GM12878 (cell line): ENCODE measurements around the gene GCKR. TPM values are rescaled to one million over a fixed set of nuclear protein-coding genes. Genes with fewer than 3 reads are reported as not detected.

Experiments
- ATAC-seq: fragments of 200-7000 bp; cut with Tn5 transposase; 3 replicates; pipeline ENCODE4 v1.9.1; 2020; ENCODE audit warnings: mild to moderate bottlenecking, moderate library complexity
- BruUV-seq: library from RNA; stranded (reverse); fragments of 400-500 nt; replicated peaks from 2 replicates; lab custom pipeline; 2021; lab: Mats Ljungman, UMichigan
- CTCF ChIA-PET: fragments of 300-600 bp; sonication (Branson Sonifier 250); formaldehyde crosslinking; extraction: SDS; loops from one replicate; lab custom pipeline; 2021; ENCODE audit warnings: inconsistent platforms; lab: Yijun Ruan, JAX
- POLR2A ChIA-PET: fragments of 350-600 bp; formaldehyde crosslinking; extraction: SDS; loops from one replicate; lab custom pipeline; 2021; ENCODE audit warnings: inconsistent platforms; lab: Charles Lee
- RAD21 ChIA-PET: fragments of 300-600 bp; sonication (Branson Sonifier 250); formaldehyde crosslinking; loops from one replicate; lab custom pipeline; 2023; ENCODE audit warnings: antibody characterized with exemption; ENCODE audit not compliant: unreplicated experiment; lab: Charles Lee
- SMC1A ChIA-PET: fragments of 300-600 bp; sonication (Branson Sonifier 250); formaldehyde crosslinking; loops from one replicate; lab custom pipeline; 2023; ENCODE audit not compliant: unreplicated experiment, uncharacterized antibody; lab: Charles Lee
- DNase-seq: peaks from one replicate; pipeline ENCODE4 v3.0.0-alpha.2; 2011; ENCODE audit warnings: low read depth, low spot score
- FAIRE-seq: peaks from 3 replicates; lab custom pipeline; 2011; peaks lifted over from hg19 to GRCh38; lab: Jason Lieb, UNC
- H2AFZ ChIP-seq: 2 replicates; pipeline ENCODE4 v1.6.0; 2011; ENCODE audit warnings: low read depth, low read length, control low read depth; ENCODE audit not compliant: control insufficient read depth
- H3K27ac ChIP-seq: 2 replicates; pipeline ENCODE4 v1.5.1; 2011; ENCODE audit warnings: control low read depth; ENCODE audit not compliant: control insufficient read depth, insufficient read depth
- H3K27me3 ChIP-seq, 2 experiments: replicated peaks in 1 of 2; 2 replicates each; pipeline versions ENCODE4 v1.6.0 to v1.6.1; 2011; ENCODE audit warnings: low read length in 1 of 2; ENCODE audit not compliant: control insufficient read depth in 2 of 2, insufficient read depth in 2 of 2
- H3K36me3 ChIP-seq, 2 experiments: 2 replicates each; pipeline ENCODE4 v1.5.1; 2011; ENCODE audit warnings: low read length in 1 of 2; ENCODE audit not compliant: control insufficient read depth in 2 of 2, insufficient read depth in 2 of 2
- H3K4me1 ChIP-seq: 2 replicates; pipeline ENCODE4 v1.6.1; 2011; ENCODE audit warnings: mild to moderate bottlenecking, low read length, moderate library complexity, mixed read lengths; ENCODE audit not compliant: control insufficient read depth, insufficient read depth
- H3K4me2 ChIP-seq: 2 replicates; pipeline ENCODE4 v1.6.0; 2011; ENCODE audit warnings: control low read depth; ENCODE audit not compliant: control insufficient read depth, insufficient read depth
- H3K4me3 ChIP-seq: fragments of 200-600 bp; sonication (generic); 2 replicates; pipeline ENCODE4 v1.5.1; 2016
- H3K79me2 ChIP-seq: 2 replicates; pipeline ENCODE4 v1.6.0; 2011; ENCODE audit warnings: low read length; ENCODE audit not compliant: control insufficient read depth, insufficient read depth
- H3K9ac ChIP-seq: 2 replicates; pipeline ENCODE4 v1.8.0; 2011; ENCODE audit warnings: low read length, control low read depth, mixed read lengths; ENCODE audit not compliant: control insufficient read depth, insufficient read depth
- H3K9me3 ChIP-seq: replicated peaks from 3 replicates; pipeline ENCODE4 v1.5.1; 2011; ENCODE audit warnings: mild to moderate bottlenecking, low read length; ENCODE audit not compliant: control insufficient read depth, insufficient read depth
- H4K20me1 ChIP-seq: 2 replicates; pipeline ENCODE4 v1.6.0; 2011; ENCODE audit not compliant: control insufficient read depth, insufficient read depth
- GATAD2B ChIP-seq: fragments of 450-650 bp; conservative IDR thresholded peaks from 2 replicates; pipeline ENCODE4 v1.6.1; 2017; ENCODE audit warnings: low read depth, mild to moderate bottlenecking, moderate library complexity
- MEF2B ChIP-seq: fragments of 450-650 bp; IDR thresholded peaks from 2 replicates; pipeline ENCODE4 v1.6.1; 2018; ENCODE audit warnings: mild to moderate bottlenecking, moderate library complexity; ENCODE audit not compliant: partially characterized antibody, poor library complexity, severe bottlenecking
- NFYB ChIP-seq: IDR thresholded peaks from 2 replicates; pipeline ENCODE4 v1.6.1; 2011; ENCODE audit warnings: low read depth, mild to moderate bottlenecking, low read length, improper control_type of control experiment, moderate library complexity; ENCODE audit not compliant: insufficient read depth
- NR2C2 ChIP-seq: IDR thresholded peaks from 2 replicates; pipeline ENCODE4 v1.6.1; 2011; ENCODE audit warnings: borderline replicate concordance, low read depth; ENCODE audit not compliant: control insufficient read depth, insufficient read length
- SMC3 ChIP-seq: IDR thresholded peaks from 2 replicates; pipeline ENCODE4 v1.6.1; 2011; ENCODE audit warnings: low read length, improper control_type of control experiment, borderline replicate concordance
- TCF3 ChIP-seq: IDR thresholded peaks from 2 replicates; pipeline ENCODE4 v1.6.1; 2012; ENCODE audit warnings: low read depth, mild to moderate bottlenecking, low read length, borderline replicate concordance; ENCODE audit not compliant: insufficient read depth
- USF2 ChIP-seq: IDR thresholded peaks from 2 replicates; pipeline ENCODE4 v1.6.1; 2011; ENCODE audit warnings: low read depth, low read length, improper control_type of control experiment, borderline replicate concordance
- ZBED1 ChIP-seq: IDR thresholded peaks from 2 replicates; pipeline ENCODE4 v1.6.1; 2016; ENCODE audit warnings: borderline replicate concordance
- ZZZ3 ChIP-seq: IDR thresholded peaks from 2 replicates; pipeline ENCODE4 v1.6.1; 2011; ENCODE audit warnings: low read depth; ENCODE audit not compliant: control insufficient read depth, insufficient read length
- WGBS: methylation state at CpG from one replicate; pipeline ENCODE4 v1.1.6; 2016; ENCODE audit warnings: low lambda C conversion rate; ENCODE audit not compliant: insufficient replicate concordance, insufficient coverage; ENCODE audit errors: missing lambda C conversion rate; 5-methylcytosine and 5-hydroxymethylcytosine counted together
- in situ Hi-C: fragments of 300-500 bp; cut with MboI; formaldehyde crosslinking; loops from 9 replicates; pipeline ENCODE4 v1.14.3; 2018; ENCODE audit warnings: mixed read lengths
- intact Hi-C: fragments of 100-400 bp; cut with micrococcal nuclease; formaldehyde crosslinking; loops from one replicate; pipeline ENCODE4 v1.14.2; 2022; ENCODE audit not compliant: unreplicated experiment
- polyA plus RNA-seq, 11 experiments: library from polyadenylated mRNA; depleted of rRNA in 4 of 11; unstranded in 6 of 11; stranded (reverse) in 5 of 11; fragments of >200 nt; fragmentation: Nextera tagmentation in 4 of 11; fragmentation: Illumina TruSeq in 1 of 11; extraction: Ambion mirVana in 4 of 11; extraction: Trizol in 1 of 11; gene quantifications; 1 replicate in 1 of 11; 2 replicates in 10 of 11; pipeline versions ENCODE4 v1.2.1 to v1.2.3, GENCODE V29; 2011 to 2016; ENCODE audit warnings: inconsistent platforms in 2 of 11, missing spikeins in 2 of 11, low read depth in 1 of 11
- total RNA-seq, 4 experiments: library from RNA; depleted of rRNA in 3 of 4; stranded (reverse); fragments of >200 nt in 3 of 4; fragmentation: Illumina TruSeq in 1 of 4; extraction: Trizol in 1 of 4; gene quantifications; 2 replicates each; pipeline versions ENCODE4 v1.2.1 to v1.2.3, GENCODE V29; 2013 to 2021
- TF ChIP-seq, protein P1 (sequence below): fragments of 450-650 bp; IDR thresholded peaks from 2 replicates; pipeline ENCODE4 v1.6.1; 2016; ENCODE audit warnings: mild to moderate bottlenecking, moderate library complexity, borderline replicate concordance

Gene GCKR
- total and polyA plus RNA-seq, 10 of the 15 experiments (the other 5 are each of a cell fraction or from before 2014, with no cell fraction given): not detected

- H2AFZ ChIP-seq: no peak overlapping the region
- RAD21 ChIA-PET: no interaction called here
- no peaks in the 10 kb centered on the region for H3K9me3 ChIP-seq
- ATAC-seq: no peak
- BruUV-seq: no TSS peak
- whole genome bisulfite sequencing: 95% methylated on average over 2 of the region's 2 CpGs
- no peaks in the 10 kb centered on the region for H3K4me1 ChIP-seq
- CTCF ChIA-PET: no interaction called here
- TF ChIP-seq, protein P1, sequence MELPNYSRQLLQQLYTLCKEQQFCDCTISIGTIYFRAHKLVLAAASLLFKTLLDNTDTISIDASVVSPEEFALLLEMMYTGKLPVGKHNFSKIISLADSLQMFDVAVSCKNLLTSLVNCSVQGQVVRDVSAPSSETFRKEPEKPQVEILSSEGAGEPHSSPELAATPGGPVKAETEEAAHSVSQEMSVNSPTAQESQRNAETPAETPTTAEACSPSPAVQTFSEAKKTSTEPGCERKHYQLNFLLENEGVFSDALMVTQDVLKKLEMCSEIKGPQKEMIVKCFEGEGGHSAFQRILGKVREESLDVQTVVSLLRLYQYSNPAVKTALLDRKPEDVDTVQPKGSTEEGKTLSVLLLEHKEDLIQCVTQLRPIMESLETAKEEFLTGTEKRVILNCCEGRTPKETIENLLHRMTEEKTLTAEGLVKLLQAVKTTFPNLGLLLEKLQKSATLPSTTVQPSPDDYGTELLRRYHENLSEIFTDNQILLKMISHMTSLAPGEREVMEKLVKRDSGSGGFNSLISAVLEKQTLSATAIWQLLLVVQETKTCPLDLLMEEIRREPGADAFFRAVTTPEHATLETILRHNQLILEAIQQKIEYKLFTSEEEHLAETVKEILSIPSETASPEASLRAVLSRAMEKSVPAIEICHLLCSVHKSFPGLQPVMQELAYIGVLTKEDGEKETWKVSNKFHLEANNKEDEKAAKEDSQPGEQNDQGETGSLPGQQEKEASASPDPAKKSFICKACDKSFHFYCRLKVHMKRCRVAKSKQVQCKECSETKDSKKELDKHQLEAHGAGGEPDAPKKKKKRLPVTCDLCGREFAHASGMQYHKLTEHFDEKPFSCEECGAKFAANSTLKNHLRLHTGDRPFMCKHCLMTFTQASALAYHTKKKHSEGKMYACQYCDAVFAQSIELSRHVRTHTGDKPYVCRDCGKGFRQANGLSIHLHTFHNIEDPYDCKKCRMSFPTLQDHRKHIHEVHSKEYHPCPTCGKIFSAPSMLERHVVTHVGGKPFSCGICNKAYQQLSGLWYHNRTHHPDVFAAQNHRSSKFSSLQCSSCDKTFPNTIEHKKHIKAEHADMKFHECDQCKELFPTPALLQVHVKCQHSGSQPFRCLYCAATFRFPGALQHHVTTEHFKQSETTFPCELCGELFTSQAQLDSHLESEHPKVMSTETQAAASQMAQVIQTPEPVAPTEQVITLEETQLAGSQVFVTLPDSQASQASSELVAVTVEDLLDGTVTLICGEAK: no peak
- TF ChIP-seq GATAD2B: no peak
- TF ChIP-seq SMC3: no peak
- no peak for TF ChIP-seq ZZZ3
- no peak for TF ChIP-seq USF2
- TF ChIP-seq NFYB: no peak
- TF ChIP-seq MEF2B: no peak
- TF ChIP-seq NR2C2: no peak
- TF ChIP-seq ZBED1: no peak
- no peak for TF ChIP-seq TCF3
- in situ Hi-C loops (no loop called here), intact Hi-C loops (no loop called here)
- H3K4me3 ChIP-seq: no peak overlapping the region
- H4K20me1 ChIP-seq: no peaks in the 10 kb centered on the region
- SMC1A ChIA-PET: no interaction called here
- no peak overlapping the region for H3K4me2 ChIP-seq
- no peak for FAIRE-seq
- no peak overlapping the region for H3K9ac ChIP-seq
- POLR2A ChIA-PET: no interaction called here
- H3K79me2 ChIP-seq: no peaks in the 10 kb centered on the region
- H3K36me3 ChIP-seq: no peaks in the 10 kb centered on the region
- H3K27ac ChIP-seq: no peak overlapping the region
- no peak for DNase-seq
- H3K27me3 ChIP-seq: no peaks in the 10 kb centered on the region; a peak in 1 of 4 replicates
Observed at GRCh38 chr2:27531983-27532382, 35.3 kb downstream of the GCKR start.
